Glutamatergic neuron (in vitro differentiated cells): ENCODE results near the gene KRTAP5-3. TPM values are rescaled to one million over a fixed set of nuclear protein-coding genes. Genes with fewer than 3 reads are reported as not detected.
A peak's percentile ranks its signal among the peaks of the same experiment; 100 is the strongest.

Experiments used
- DNase-seq: peaks from one replicate; pipeline ENCODE4 v3.0.0; 2022
- H3K27ac Mint-ChIP-seq: one replicate; pipeline ENCODE4 v1.8.0; 2020; ENCODE audit warnings: mild to moderate bottlenecking, mixed read lengths, inconsistent platforms; ENCODE audit not compliant: unreplicated experiment
- H3K27me3 Mint-ChIP-seq: one replicate; pipeline ENCODE4 v1.8.0; 2020; ENCODE audit warnings: mild to moderate bottlenecking, moderate library complexity, mixed read lengths, inconsistent platforms; ENCODE audit not compliant: unreplicated experiment
- H3K36me3 Mint-ChIP-seq: one replicate; pipeline ENCODE4 v1.8.0; 2020; ENCODE audit warnings: mild to moderate bottlenecking, mixed read lengths, inconsistent platforms; ENCODE audit not compliant: unreplicated experiment
- H3K4me1 Mint-ChIP-seq: one replicate; pipeline ENCODE4 v1.8.0; 2020; ENCODE audit warnings: mild to moderate bottlenecking, low read depth, mixed read lengths, inconsistent platforms; ENCODE audit not compliant: unreplicated experiment
- H3K4me3 Mint-ChIP-seq: one replicate; pipeline ENCODE4 v1.8.0; 2020; ENCODE audit warnings: mild to moderate bottlenecking, mixed read lengths, inconsistent platforms; ENCODE audit not compliant: unreplicated experiment
- H3K9me3 Mint-ChIP-seq: one replicate; pipeline ENCODE4 v1.8.0; 2020; ENCODE audit warnings: mild to moderate bottlenecking, moderate library complexity, mixed read lengths, inconsistent platforms; ENCODE audit not compliant: unreplicated experiment
- total RNA-seq: library from RNA; stranded (reverse); fragmentation: NEBNext Ultra II Directional; extraction: Animal tissue kit (Norgen Biotek cat#: 25700); gene quantifications from one replicate; pipeline ENCODE4 v1.2.1, GENCODE V29; 2021; ENCODE audit not compliant: unreplicated experiment
- TF ChIP-seq, protein P1 (sequence below): fragments of 200-600 bp; sonication (generic); IDR thresholded peaks from one replicate; pipeline ENCODE4 v1.5.0; 2021; ENCODE audit not compliant: partially characterized antibody, unreplicated experiment

Gene KRTAP5-3
- total RNA-seq, 1 donor from 2014 or later, result not detected

DNA sequence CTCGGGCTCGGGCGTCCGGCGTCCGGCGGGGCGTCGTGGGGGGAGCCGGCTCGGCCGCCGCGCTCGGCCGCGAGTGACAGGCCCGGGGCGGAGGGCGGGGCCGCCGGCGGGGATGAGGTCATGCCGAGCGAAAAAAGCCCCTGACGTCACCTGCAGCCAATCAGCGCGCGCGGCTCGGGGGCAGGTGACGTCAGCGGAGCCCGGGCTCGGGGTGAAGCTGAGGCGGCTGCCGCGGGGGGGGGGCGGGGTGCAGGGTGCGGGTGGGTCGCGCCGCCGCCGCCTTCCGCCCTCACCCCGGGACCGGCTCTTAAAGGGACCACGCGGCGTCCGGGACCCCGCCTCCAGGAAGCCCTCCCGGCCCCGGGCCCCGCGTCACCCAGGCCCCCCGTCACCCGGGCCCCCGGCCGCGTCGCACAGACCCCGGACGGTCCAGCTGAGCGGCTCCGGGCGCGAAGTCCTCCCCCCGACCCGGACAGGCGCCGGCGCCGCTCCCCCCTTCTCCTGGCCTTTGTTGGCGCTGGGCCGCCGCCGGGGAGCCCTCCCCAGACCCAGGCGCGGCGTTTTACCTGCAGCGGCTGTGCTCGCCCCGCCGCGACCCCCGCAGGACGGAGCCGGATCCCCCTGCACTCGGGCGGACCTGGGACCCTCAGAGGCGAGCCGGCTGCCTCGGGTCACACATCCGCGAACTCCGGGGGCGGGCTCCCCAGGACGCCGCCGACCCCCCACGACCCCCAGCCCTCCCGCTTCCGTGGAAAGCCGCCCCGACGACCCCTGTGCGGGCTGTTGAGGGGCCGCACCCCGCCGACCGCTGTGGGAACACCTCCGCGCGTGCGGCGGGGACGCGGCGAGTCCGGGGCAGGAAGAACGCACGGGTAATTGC is 35.8 kb downstream of the KRTAP5-3 start, which contains the start of gene DUSP8:
Gene DUSP8, minus strand, starts transcription at position 75 of the 880 bp plus-strand sequence. CDS start 6,445 bp downstream, outside the sequence.
- peak; percentile 97 for DNase-seq
- Mint-ChIP-seq H3K27me3 (peaks cover 30% of the 10 kb centered on the region), H3K27ac (peak within 1 kb of the TSS; percentile 43), H3K36me3 (peaks cover 4% of the 10 kb centered on the region), H3K9me3 (peaks cover 17% of the 10 kb centered on the region), H3K4me1 (peaks cover 13% of the 10 kb centered on the region), H3K4me3 (peak within 1 kb of the TSS; percentile 86)
- TF ChIP-seq, protein P1, sequence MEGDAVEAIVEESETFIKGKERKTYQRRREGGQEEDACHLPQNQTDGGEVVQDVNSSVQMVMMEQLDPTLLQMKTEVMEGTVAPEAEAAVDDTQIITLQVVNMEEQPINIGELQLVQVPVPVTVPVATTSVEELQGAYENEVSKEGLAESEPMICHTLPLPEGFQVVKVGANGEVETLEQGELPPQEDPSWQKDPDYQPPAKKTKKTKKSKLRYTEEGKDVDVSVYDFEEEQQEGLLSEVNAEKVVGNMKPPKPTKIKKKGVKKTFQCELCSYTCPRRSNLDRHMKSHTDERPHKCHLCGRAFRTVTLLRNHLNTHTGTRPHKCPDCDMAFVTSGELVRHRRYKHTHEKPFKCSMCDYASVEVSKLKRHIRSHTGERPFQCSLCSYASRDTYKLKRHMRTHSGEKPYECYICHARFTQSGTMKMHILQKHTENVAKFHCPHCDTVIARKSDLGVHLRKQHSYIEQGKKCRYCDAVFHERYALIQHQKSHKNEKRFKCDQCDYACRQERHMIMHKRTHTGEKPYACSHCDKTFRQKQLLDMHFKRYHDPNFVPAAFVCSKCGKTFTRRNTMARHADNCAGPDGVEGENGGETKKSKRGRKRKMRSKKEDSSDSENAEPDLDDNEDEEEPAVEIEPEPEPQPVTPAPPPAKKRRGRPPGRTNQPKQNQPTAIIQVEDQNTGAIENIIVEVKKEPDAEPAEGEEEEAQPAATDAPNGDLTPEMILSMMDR, result no peak

DNA sequence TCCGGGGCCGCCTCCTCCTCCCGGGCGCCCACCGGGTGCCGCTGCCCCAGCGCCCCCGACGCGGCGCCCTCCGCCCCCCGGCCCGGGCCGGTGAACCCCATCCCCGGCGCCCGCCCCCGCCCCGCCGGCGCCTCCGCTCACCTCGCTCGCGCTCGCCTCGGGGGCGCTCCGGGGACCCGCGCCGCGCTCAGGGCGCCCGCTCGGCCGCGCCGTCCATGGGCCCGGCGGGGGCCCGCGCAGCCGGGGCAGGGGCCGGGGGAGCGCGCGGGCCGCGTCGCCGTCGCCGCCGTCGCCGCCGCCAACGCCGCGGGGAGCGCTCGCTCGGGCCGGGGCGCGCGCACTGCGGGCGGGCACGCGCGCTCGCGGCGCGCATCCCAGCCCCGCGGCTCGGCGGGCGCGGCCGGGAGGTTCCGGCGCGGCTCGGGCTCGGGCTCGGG is 36.5 kb downstream of the KRTAP5-3 start:
- Mint-ChIP-seq H3K4me1 (peaks cover 16% of the 10 kb centered on the region), H3K27me3 (peaks cover 34% of the 10 kb centered on the region), H3K9me3 (peaks cover 18% of the 10 kb centered on the region), H3K27ac (no peak overlapping the region), H3K4me3 (no peak overlapping the region), H3K36me3 (peaks cover 4% of the 10 kb centered on the region)
- DNase-seq, result no peak
- TF ChIP-seq, protein P1, result no peak

DNA sequence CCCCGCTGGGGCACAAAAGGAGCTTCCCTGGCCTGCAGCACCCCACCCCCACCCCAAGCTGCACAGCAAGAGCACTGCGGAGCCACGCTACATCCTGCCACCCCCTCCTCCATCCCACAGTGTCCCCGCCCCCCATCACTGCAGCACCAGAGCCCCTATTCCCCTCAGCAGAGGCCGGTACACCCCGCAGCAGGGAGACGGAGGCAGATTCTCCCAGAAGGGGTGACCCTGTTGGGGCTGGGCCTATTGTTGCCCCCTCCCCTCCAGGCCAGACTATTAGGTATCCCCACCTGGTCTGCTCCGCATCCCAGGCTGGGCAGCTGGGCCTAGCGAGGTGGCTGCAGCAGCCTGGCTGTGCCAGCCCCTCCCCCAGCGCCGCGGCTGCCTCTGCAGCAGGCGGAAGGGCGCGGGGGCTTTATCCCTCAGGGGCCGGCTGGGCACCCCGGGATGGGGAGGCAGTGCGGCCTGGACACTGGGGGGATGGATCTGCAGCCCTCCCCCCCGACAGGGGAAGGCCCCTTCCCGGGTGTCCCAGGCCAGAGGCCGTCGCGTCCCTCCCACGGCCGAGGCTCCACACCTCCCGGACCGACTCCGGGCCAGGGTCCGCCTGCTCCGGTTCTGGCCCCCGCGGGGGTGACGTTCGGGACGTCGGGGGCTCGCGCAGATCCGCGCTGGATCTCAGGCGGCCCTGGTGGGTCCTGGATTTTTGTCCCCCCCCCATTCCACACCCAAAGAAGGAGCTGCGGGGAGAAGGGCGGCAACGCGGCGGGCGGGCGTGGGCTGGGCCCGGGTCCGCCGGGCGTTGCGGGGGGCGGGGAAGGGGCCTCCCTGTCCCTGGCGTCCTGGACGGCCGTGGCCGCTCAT is 37.1 kb downstream of the KRTAP5-3 start:
- H3K27ac Mint-ChIP-seq, result peak overlapping the region; percentile 72

DNA sequence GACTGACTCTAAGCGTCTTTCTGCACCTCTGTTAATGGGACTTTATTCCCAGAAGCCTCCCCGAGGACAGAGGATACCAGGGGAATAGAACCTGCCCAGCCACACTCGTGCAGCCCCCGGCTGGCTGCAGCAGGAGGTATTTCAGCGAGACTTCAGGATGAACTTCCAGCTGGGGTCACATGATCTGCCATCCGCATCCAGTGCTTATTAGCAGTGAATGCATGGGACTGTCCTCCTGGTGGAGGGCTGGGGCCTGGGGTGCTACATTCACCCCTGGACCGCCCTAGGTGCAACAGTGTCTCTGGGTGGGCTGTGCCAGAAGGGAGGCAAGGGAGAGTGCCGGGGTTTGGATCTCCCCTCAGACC is 37.8 kb downstream of the KRTAP5-3 start:
- H3K27me3 Mint-ChIP-seq, result peaks cover 34% of the 10 kb centered on the region

More for the DNA sequence above, 37.1 kb downstream of the KRTAP5-3 start:
- Mint-ChIP-seq H3K9me3 (peaks cover 20% of the 10 kb centered on the region), H3K4me3 (peak overlapping the region; percentile 84), H3K27me3 (peaks cover 34% of the 10 kb centered on the region), H3K36me3 (no peaks in the 10 kb centered on the region), H3K4me1 (peaks cover 17% of the 10 kb centered on the region)
- DNase-seq, result peak; percentile 64
- TF ChIP-seq, protein P1, result no peak

More for the DNA sequence above, 37.8 kb downstream of the KRTAP5-3 start:
- Mint-ChIP-seq H3K4me1 (peaks cover 18% of the 10 kb centered on the region), H3K9me3 (peaks cover 21% of the 10 kb centered on the region), H3K27ac (peak overlapping the region; percentile 72), H3K36me3 (no peaks in the 10 kb centered on the region), H3K4me3 (peak overlapping the region; percentile 84)
- TF ChIP-seq, protein P1, result no peak
- no peak for DNase-seq
